Keratinocyte (primary cell): ENCODE results near the gene TPMT. TPM values are rescaled to one million over a fixed set of nuclear protein-coding genes. Genes with fewer than 3 reads are reported as not detected.
A peak's percentile ranks its signal among the peaks of the same experiment; 100 is the strongest.
"Not testable (repeated sequence)": the region's sequence is repeated elsewhere in the genome, so short reads cannot be mapped to it uniquely, and the experiment has no call there.

Source experiments
- DNase-seq: peaks from one replicate; pipeline ENCODE4 v3.0.0-alpha.2; 2011; ENCODE audit warnings: low read depth, missing footprints, low spot score
- FAIRE-seq: peaks from 2 replicates; lab custom pipeline; 2011; peaks lifted over from hg19 to GRCh38; lab: Jason Lieb, UNC
- H2AFZ ChIP-seq: 2 replicates; pipeline ENCODE4 v1.6.0; 2012; ENCODE audit warnings: low read length, control low read depth, inconsistent platforms; ENCODE audit not compliant: control insufficient read depth
- H3K27ac ChIP-seq: 2 replicates; pipeline ENCODE4 v1.5.1; 2011; ENCODE audit warnings: low read length; ENCODE audit not compliant: control insufficient read depth, insufficient read depth
- H3K27me3 ChIP-seq: 3 replicates; pipeline ENCODE4 v1.6.0; 2011; ENCODE audit warnings: low read length; ENCODE audit not compliant: control insufficient read depth, insufficient read depth; ENCODE audit errors: extremely low read depth
- H3K36me3 ChIP-seq, 2 experiments: 2 replicates in 1 of 2; 3 replicates in 1 of 2; pipeline ENCODE4 v1.5.1; 2011; ENCODE audit warnings: low read length in 2 of 2, mild to moderate bottlenecking in 1 of 2; ENCODE audit not compliant: control insufficient read depth in 2 of 2, insufficient read depth in 2 of 2; ENCODE audit errors: extremely low read depth in 1 of 2
- H3K4me1 ChIP-seq: 3 replicates; pipeline ENCODE4 v1.5.1; 2011; ENCODE audit warnings: low read length; ENCODE audit not compliant: control insufficient read depth, insufficient read depth; ENCODE audit errors: extremely low read depth
- H3K4me2 ChIP-seq: 3 replicates; pipeline ENCODE4 v1.6.0; 2011; ENCODE audit warnings: low read depth, low read length; ENCODE audit not compliant: control insufficient read depth, insufficient read depth; ENCODE audit errors: extremely low read depth
- H3K4me3 ChIP-seq, 3 experiments: fragments of 200-600 bp in 1 of 3; sonication (generic) in 1 of 3; 2 replicates in 2 of 3; 3 replicates in 1 of 3; pipeline ENCODE4 v1.5.1; 2011 to 2016; ENCODE audit warnings: low read length in 3 of 3, mild to moderate bottlenecking in 3 of 3, control low read depth in 2 of 3, inconsistent platforms in 1 of 3, low read depth in 1 of 3, mixed read lengths in 1 of 3, mixed run types in 1 of 3, moderate library complexity in 1 of 3; ENCODE audit not compliant: control insufficient read depth in 2 of 3, insufficient read depth in 2 of 3; ENCODE audit errors: extremely low read depth in 1 of 3
- H3K79me2 ChIP-seq: 2 replicates; pipeline ENCODE4 v1.6.0; 2012; ENCODE audit warnings: low read length; ENCODE audit not compliant: control insufficient read depth, insufficient read depth
- H3K9ac ChIP-seq: 3 replicates; pipeline ENCODE4 v1.6.0; 2011; ENCODE audit warnings: low read length; ENCODE audit not compliant: control insufficient read depth, insufficient read depth; ENCODE audit errors: extremely low read depth
- H3K9me1 ChIP-seq: 3 replicates; pipeline ENCODE4 v1.6.0; 2011; ENCODE audit warnings: low read length; ENCODE audit not compliant: control insufficient read depth, insufficient read depth; ENCODE audit errors: extremely low read depth
- H3K9me3 ChIP-seq: 2 replicates; pipeline ENCODE4 v1.5.1; 2012; ENCODE audit warnings: low read depth, low read length; ENCODE audit not compliant: control insufficient read depth
- H4K20me1 ChIP-seq: 3 replicates; pipeline ENCODE4 v1.6.0; 2011; ENCODE audit warnings: low read length; ENCODE audit not compliant: control insufficient read depth, insufficient read depth; ENCODE audit errors: extremely low read depth
- CTCF ChIP-seq, 3 experiments: IDR thresholded peaks in 1 of 3; conservative IDR thresholded peaks in 1 of 3; optimal IDR thresholded peaks in 1 of 3; 2 replicates in 2 of 3; 3 replicates in 1 of 3; pipeline versions ENCODE3 to v1.5.1; 2011; ENCODE audit warnings: low read length in 3 of 3, mild to moderate bottlenecking in 3 of 3, moderate library complexity in 2 of 3, control low read depth in 1 of 3, inconsistent platforms in 1 of 3; ENCODE audit not compliant: insufficient read depth in 2 of 3; ENCODE audit errors: extremely low read depth in 1 of 3
- EZH2 ChIP-seq: IDR thresholded peaks from one replicate; pipeline ENCODE4 v1.6.1; 2012; ENCODE audit warnings: inconsistent platforms, mild to moderate bottlenecking, low read length, moderate library complexity
- dilution Hi-C: fragments of 300-500 bp; cut with MboI; formaldehyde crosslinking; loops from one replicate; pipeline ENCODE4 v1.7.0; 2020; ENCODE audit warnings: low sequenced_read_pairs; ENCODE audit not compliant: extremely low pct_ligation_motif_present
- polyA plus RNA-seq, 5 experiments: library from polyadenylated mRNA; depleted of rRNA in 3 of 5; stranded (reverse) in 3 of 5; stranded (forward) in 1 of 5; unstranded in 1 of 5; fragments of >200 nt; gene quantifications; 1 replicate in 1 of 5; 2 replicates in 3 of 5; 3 replicates in 1 of 5; pipeline versions ENCODE4 v1.2.1 to v1.2.3, GENCODE V29; 2011 to 2012; ENCODE audit warnings: missing spikeins in 2 of 5, low read depth in 1 of 5, low replicate concordance in 1 of 5

The TPMT gene
- polyA plus RNA-seq, 1 donor (not counting 4 experiments of a cell fraction or from before 2014, with no cell fraction given), result 38.6 TPM

- peak overlapping the region; percentile 1 to 94 (median 92) for H3K4me3 ChIP-seq
- H4K20me1 ChIP-seq, result no peaks in the 10 kb centered on the region
- no peaks in the 10 kb centered on the region for H3K9me1 ChIP-seq
- peaks cover 8% of the 10 kb centered on the region for H3K79me2 ChIP-seq
- H2AFZ ChIP-seq, result no peak overlapping the region
- H3K27ac ChIP-seq, result peak overlapping the region; percentile 98
- H3K4me2 ChIP-seq, result peak overlapping the region; percentile 81
- peak overlapping the region; percentile 98 for H3K9ac ChIP-seq
- H3K27me3 ChIP-seq, result no peaks in the 10 kb centered on the region
- H3K9me3 ChIP-seq, result no peaks in the 10 kb centered on the region
- no peaks in the 10 kb centered on the region for H3K36me3 ChIP-seq
- TF ChIP-seq CTCF (optimal IDR thresholded peaks at IDR 0.05 in 1 of 3, IDR thresholded peaks at IDR 0.05 in 1 of 3, conservative IDR thresholded peaks at IDR 0.05 in 1 of 3; ENCODE audit: extremely low read depth in 1 of 3, insufficient read depth in 2 of 3, low read length in 3 of 3) (no peak), EZH2 (no peak)
- H3K4me1 ChIP-seq, result peaks cover 20% of the 10 kb centered on the region
- FAIRE-seq (no peak), DNase-seq (no peak)
- dilution Hi-C loops, result no loop called here
Measured at GRCh38 chr6:18153311-18153703, 1.6 kb downstream of the TPMT start.

- H3K4me3 ChIP-seq, result no peak overlapping the region
- H3K9ac ChIP-seq, result no peak overlapping the region
- TF ChIP-seq CTCF (optimal IDR thresholded peaks at IDR 0.05 in 1 of 3, IDR thresholded peaks at IDR 0.05 in 1 of 3, conservative IDR thresholded peaks at IDR 0.05 in 1 of 3; ENCODE audit: extremely low read depth in 1 of 3, insufficient read depth in 2 of 3, low read length in 3 of 3) (no peak), EZH2 (no peak)
- dilution Hi-C loops, result no loop called here
- FAIRE-seq, result no peak
- H3K4me2 ChIP-seq, result no peak overlapping the region
- H4K20me1 ChIP-seq, result no peaks in the 10 kb centered on the region
- peaks cover 8% of the 10 kb centered on the region for H3K79me2 ChIP-seq
- no peaks in the 10 kb centered on the region for H3K27me3 ChIP-seq
- H3K9me3 ChIP-seq, result no peaks in the 10 kb centered on the region
- no peak for DNase-seq
- no peak overlapping the region for H3K27ac ChIP-seq
- no peak overlapping the region for H2AFZ ChIP-seq
- no peaks in the 10 kb centered on the region for H3K36me3 ChIP-seq
- no peaks in the 10 kb centered on the region for H3K9me1 ChIP-seq
- peaks cover 35% of the 10 kb centered on the region for H3K4me1 ChIP-seq
Measured at GRCh38 chr6:18151801-18152200, 3.1 kb downstream of the TPMT start.

GRCh38 chr6:18151391-18151790 is 3.5 kb downstream of the TPMT start:
- H3K9me3 ChIP-seq, H3K4me3 ChIP-seq, H3K9ac ChIP-seq, H3K79me2 ChIP-seq, H4K20me1 ChIP-seq, dilution Hi-C loops, H3K27ac ChIP-seq, H2AFZ ChIP-seq, DNase-seq, H3K36me3 ChIP-seq, FAIRE-seq, H3K4me2 ChIP-seq, H3K27me3 ChIP-seq, H3K9me1 ChIP-seq: not testable (repeated sequence)
- H3K4me1 ChIP-seq, result peaks cover 36% of the 10 kb centered on the region
